ENCODE data around the gene UGT1A10. TPM values are rescaled to one million over a fixed set of nuclear protein-coding genes. Genes with fewer than 3 reads are reported as not detected.

The UGT1A10 gene
- total and polyA plus RNA-seq, 8 donors: not detected

- H3K27me3 ChIP-seq: no peaks in the 10 kb centered on the region
- no peaks in the 10 kb centered on the region for H3K4me1 ChIP-seq
- H3K27ac ChIP-seq: no peak overlapping the region
- intact Hi-C loops (cut with DNase I): no loop called here
- ATAC-seq (no peak), DNase-seq (no peak)
- no peak overlapping the region for H3K4me3 ChIP-seq
- no peak for TF ChIP-seq CTCF (IDR thresholded peaks at IDR 0.05)
- no peaks in the 10 kb centered on the region for H3K36me3 ChIP-seq
- no peaks in the 10 kb centered on the region for H3K9me3 ChIP-seq
Observed at GRCh38 chr2:233686928-233687327, 50.7 kb downstream of the UGT1A10 start.

- no peak overlapping the region for H3K4me3 ChIP-seq
- no peaks in the 10 kb centered on the region for H3K9me3 ChIP-seq
- H3K27ac ChIP-seq: no peak overlapping the region
- ATAC-seq (no peak), DNase-seq (no peak)
- intact Hi-C loops (cut with DNase I): no loop called here
- no peaks in the 10 kb centered on the region for H3K4me1 ChIP-seq
- H3K27me3 ChIP-seq: no peaks in the 10 kb centered on the region
- no peak for TF ChIP-seq CTCF (IDR thresholded peaks at IDR 0.05)
- H3K36me3 ChIP-seq: no peaks in the 10 kb centered on the region
Observed at GRCh38 chr2:233688341-233688740, 52.1 kb downstream of the UGT1A10 start.

GRCh38 chr2:233689031-233689430 is 52.8 kb downstream of the UGT1A10 start:
- Histone ChIP-seq H3K36me3 (no peaks in the 10 kb centered on the region), H3K27me3 (no peaks in the 10 kb centered on the region), H3K27ac (no peak overlapping the region), H3K4me3 (no peak overlapping the region), H3K9me3 (no peaks in the 10 kb centered on the region), H3K4me1 (no peaks in the 10 kb centered on the region)
- TF ChIP-seq CTCF (IDR thresholded peaks at IDR 0.05): no peak
- no peak for ATAC-seq
- no peak for DNase-seq
- intact Hi-C loops (cut with DNase I): no loop called here

GRCh38 chr2:233689501-233689900 is 53.3 kb downstream of the UGT1A10 start:
- peak in 1 of 4 donors; percentile 39 for DNase-seq
- TF ChIP-seq CTCF (IDR thresholded peaks at IDR 0.05): no peak
- no peaks in the 10 kb centered on the region for H3K36me3 ChIP-seq

GRCh38 chr2:233690444-233690843 is 54.2 kb downstream of the UGT1A10 start:
- Histone ChIP-seq H3K27me3 (no peaks in the 10 kb centered on the region), H3K4me3 (no peak overlapping the region), H3K36me3 (no peaks in the 10 kb centered on the region), H3K27ac (no peak overlapping the region), H3K4me1 (no peaks in the 10 kb centered on the region), H3K9me3 (no peaks in the 10 kb centered on the region)
- DNase-seq: no peak
- intact Hi-C loops (cut with DNase I): no loop called here
- no peak for ATAC-seq
- TF ChIP-seq CTCF (IDR thresholded peaks at IDR 0.05): no peak

More at GRCh38 chr2:233689501-233689900, 53.3 kb downstream of the UGT1A10 start:
- Histone ChIP-seq H3K9me3 (no peaks in the 10 kb centered on the region), H3K27me3 (no peaks in the 10 kb centered on the region), H3K27ac (no peak overlapping the region), H3K4me3 (no peak overlapping the region), H3K4me1 (no peaks in the 10 kb centered on the region)
- intact Hi-C loops (cut with DNase I): no loop called here
- no peak for ATAC-seq

Measured in left lung (tissue), 10 donors.